Activated T-helper 2 cell treated with anti-CD3 and anti-CD28 coated beads, Interferon-gamma antibody, Interleukin-2, Interleukin-4, amounts not matched to agents 10 μg/mL and 5 μg/mL and 100 μg/mL, durations not matched to agents 14 hours and 24 hours and 36 hours (primary cell): Measurements from ENCODE around the gene CDC42EP1. TPM values are rescaled to one million over a fixed set of nuclear protein-coding genes. Genes with fewer than 3 reads are reported as not detected.
"Not testable (repeated sequence)": the region's sequence is repeated elsewhere in the genome, so short reads cannot be mapped to it uniquely, and the experiment has no call there.

Source experiments
- DNase-seq: peaks from one replicate; pipeline ENCODE4 v3.0.0; 2021; ENCODE audit warnings: low spot score
- H3K27ac Mint-ChIP-seq: one replicate; pipeline ENCODE4 v1.8.0; 2021; ENCODE audit warnings: mixed read lengths
- H3K27me3 Mint-ChIP-seq: one replicate; pipeline ENCODE4 v1.8.0; 2021; ENCODE audit warnings: low read depth, mixed read lengths
- H3K36me3 Mint-ChIP-seq: one replicate; pipeline ENCODE4 v1.8.0; 2021; ENCODE audit warnings: low read depth, mixed read lengths
- H3K4me1 Mint-ChIP-seq: one replicate; pipeline ENCODE4 v1.8.0; 2021; ENCODE audit warnings: low read depth, mixed read lengths
- H3K4me3 Mint-ChIP-seq: one replicate; pipeline ENCODE4 v1.8.0; 2021; ENCODE audit warnings: low read depth, mild to moderate bottlenecking, moderate library complexity, mixed read lengths
- H3K9me3 Mint-ChIP-seq: one replicate; pipeline ENCODE4 v1.8.0; 2021; ENCODE audit warnings: mixed read lengths
- intact Hi-C: fragments of 100-400 bp; cut with micrococcal nuclease; formaldehyde crosslinking; loops from one replicate; pipeline ENCODE4 v1.15.1; 2023
- total RNA-seq: library from RNA; stranded (reverse); gene quantifications from 2 replicates; pipeline ENCODE4 v1.2.3, GENCODE V29; 2022

Gene CDC42EP1
- total RNA-seq, 1 donor from 2014 or later = 1.1 TPM

DNA sequence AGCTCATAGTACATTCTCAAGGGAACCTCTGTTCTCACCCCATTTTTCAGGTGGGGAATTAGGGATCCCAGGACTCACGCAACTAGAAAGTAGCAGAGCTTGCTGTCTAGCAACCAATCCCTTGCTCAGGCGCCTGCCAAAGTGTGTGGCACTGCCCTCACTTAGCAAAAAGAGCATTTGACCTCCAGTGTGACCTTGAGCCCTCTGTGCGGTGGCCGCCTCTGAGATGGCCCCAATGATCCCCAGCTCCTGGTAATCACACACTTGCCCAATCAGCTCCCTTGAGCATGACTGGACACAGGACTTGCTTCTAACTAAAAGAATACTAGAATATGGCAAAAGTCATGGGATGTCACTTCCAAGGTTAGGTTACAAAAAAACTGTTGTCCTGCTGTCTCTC is 22.2 kb downstream of the CDC42EP1 start:
- intact Hi-C loops = no loop called here
- peaks cover 15% of the 10 kb centered on the region for H3K27me3 Mint-ChIP-seq
- DNase-seq = no peak
- no peaks in the 10 kb centered on the region for H3K9me3 Mint-ChIP-seq
- H3K27ac Mint-ChIP-seq = no peak overlapping the region
- peaks cover 6% of the 10 kb centered on the region for H3K4me1 Mint-ChIP-seq
- no peaks in the 10 kb centered on the region for H3K36me3 Mint-ChIP-seq
- no peak overlapping the region for H3K4me3 Mint-ChIP-seq

DNA sequence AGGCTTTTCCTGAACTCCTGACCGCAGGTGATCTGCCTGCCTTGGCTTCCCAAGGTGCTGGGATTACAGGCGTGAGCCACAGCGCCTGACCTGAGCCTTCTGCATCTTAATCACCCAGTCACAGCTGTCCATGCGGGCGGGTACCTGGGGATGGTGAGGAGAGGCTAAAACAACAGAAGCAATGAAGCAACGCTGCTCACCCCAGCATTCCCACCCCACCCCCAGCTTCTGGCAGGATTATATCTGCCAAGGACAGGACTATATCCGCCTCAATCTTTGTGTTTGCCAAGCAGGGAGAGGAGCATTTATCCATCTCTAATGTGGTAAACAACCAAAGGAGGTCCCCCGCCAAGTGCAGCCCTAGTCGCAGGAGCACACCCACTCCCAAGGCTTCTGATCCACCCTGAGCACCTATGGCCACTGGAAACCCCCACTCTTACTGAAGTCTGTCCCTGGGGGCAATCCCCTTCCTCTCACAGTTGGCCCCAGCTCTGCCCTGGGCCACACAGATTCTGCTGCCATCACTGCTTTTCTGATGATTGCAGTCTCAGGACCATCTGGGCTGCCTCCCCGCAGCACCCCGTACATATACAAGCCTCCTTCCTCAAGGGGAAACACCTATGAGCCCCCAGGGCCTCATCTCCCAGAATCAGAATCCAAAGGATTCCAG is 28.4 kb downstream of the CDC42EP1 start:
- H3K4me3 Mint-ChIP-seq = no peak overlapping the region
- no peaks in the 10 kb centered on the region for H3K9me3 Mint-ChIP-seq
- H3K36me3 Mint-ChIP-seq = no peaks in the 10 kb centered on the region
- no peak for DNase-seq
- H3K27me3 Mint-ChIP-seq = peaks cover 6% of the 10 kb centered on the region
- intact Hi-C loops = no loop called here
- no peak overlapping the region for H3K27ac Mint-ChIP-seq
- peaks cover 9% of the 10 kb centered on the region for H3K4me1 Mint-ChIP-seq

DNA sequence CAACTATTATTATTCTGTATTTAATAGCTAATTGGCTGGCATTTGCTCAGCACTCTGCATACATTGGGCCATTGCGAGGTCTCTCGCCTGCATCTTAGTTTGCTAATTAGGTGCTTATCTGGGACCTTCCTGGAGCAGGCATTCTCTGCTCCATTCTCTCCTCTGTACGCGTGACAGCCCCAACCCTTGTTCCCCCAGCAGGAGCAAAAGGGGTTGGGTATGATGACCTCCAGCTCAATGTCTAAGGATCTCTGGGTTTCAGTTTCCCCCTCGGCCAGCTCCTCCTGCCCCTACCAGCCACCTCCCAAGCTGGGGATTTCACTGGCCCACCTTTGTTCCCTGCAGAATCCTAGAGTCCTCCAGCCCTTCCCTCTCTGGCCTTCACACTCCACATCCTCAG is 29.4 kb downstream of the CDC42EP1 start:
- intact Hi-C loops = no loop called here
- Mint-ChIP-seq H3K4me3 (no peak overlapping the region), H3K27me3 (peaks cover 6% of the 10 kb centered on the region), H3K9me3 (no peaks in the 10 kb centered on the region), H3K27ac (no peak overlapping the region), H3K4me1 (peaks cover 9% of the 10 kb centered on the region), H3K36me3 (no peaks in the 10 kb centered on the region)
- no peak for DNase-seq

DNA sequence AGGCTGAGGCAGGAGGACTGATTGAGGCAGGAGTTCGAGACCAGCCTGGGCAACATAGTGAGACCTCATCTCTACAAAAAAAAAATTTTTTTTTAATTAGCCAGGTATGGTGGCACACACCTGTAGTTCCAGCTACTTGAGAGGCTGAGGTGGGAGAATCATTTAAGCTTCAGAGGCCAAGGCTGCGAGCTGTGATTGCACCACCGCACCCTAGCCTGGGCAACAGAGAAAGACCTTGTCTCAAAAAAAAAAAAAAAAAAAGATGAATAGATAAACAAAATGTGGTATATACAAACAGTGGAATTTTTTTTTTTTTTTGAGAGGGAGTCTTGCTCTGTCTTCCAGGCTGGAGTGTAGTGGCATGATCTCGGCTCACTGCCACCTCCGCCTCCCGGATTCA is 30.8 kb downstream of the CDC42EP1 start:
- H3K4me1 Mint-ChIP-seq, intact Hi-C loops, H3K36me3 Mint-ChIP-seq, DNase-seq, H3K4me3 Mint-ChIP-seq, H3K27me3 Mint-ChIP-seq, H3K9me3 Mint-ChIP-seq, H3K27ac Mint-ChIP-seq: not testable (repeated sequence)

DNA sequence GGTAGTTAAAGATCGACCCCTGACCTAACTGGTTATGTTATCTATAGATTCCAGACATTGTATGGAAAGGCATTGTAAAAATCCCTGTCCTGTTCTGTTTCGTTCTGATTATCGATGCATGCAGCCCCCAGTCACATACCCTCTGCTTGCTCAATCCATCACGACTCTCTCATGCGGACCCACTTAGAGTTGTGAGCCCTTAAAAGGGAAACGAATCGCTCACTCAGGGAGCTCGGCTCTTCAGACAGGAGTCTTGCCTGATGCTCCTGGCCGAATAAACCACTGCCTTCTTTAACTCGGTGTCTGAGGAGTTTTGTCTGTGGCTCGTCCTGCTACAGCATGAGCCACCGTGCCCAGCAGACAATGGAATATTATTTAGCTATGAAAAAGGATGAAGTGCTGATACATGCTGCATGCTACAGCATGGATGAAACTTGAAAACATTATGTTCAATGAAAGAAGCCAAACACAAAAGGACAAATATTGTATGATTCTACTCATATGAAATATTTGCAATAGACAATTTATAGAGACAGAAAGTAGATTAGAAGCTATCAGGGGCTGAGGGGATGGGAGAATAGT is 31.6 kb downstream of the CDC42EP1 start:
- Mint-ChIP-seq H3K27ac (peak overlapping the region; percentile 34), H3K27me3 (peaks cover 5% of the 10 kb centered on the region), H3K9me3 (no peaks in the 10 kb centered on the region), H3K4me1 (peaks cover 9% of the 10 kb centered on the region), H3K4me3 (peak overlapping the region; percentile 74), H3K36me3 (no peaks in the 10 kb centered on the region)
- no peak for DNase-seq
- intact Hi-C loops = loop anchor here (1.0 kb wide), 2 partner anchors 16 to 54 kb away; partner anchors contain the start of gene GGA1

DNA sequence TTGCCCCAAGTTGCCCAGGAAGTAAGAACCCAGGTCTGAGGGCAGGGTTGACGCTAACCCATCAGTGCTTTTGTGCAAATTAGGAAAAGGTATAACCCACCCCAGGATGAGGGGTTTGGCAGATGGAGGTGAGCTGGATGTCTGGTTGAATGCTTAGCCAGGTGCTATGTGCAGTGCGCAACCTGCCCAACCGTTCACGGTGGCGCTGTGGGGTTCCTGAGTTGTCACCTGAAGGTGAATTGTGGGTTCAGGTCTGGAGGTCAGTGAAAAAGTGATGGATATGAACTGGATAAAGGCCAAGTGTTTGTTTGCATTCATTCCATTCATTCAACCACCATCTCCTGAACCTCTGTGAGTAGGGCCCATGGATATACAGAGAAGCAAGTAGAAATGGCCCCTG is 34.0 kb downstream of the CDC42EP1 start:
- no peak for DNase-seq
- intact Hi-C loops = no loop called here
- H3K27ac Mint-ChIP-seq = no peak overlapping the region
- no peak overlapping the region for H3K4me3 Mint-ChIP-seq
- H3K27me3 Mint-ChIP-seq = peaks cover 4% of the 10 kb centered on the region
- H3K9me3 Mint-ChIP-seq = no peaks in the 10 kb centered on the region
- peaks cover 9% of the 10 kb centered on the region for H3K4me1 Mint-ChIP-seq
- H3K36me3 Mint-ChIP-seq = no peaks in the 10 kb centered on the region

DNA sequence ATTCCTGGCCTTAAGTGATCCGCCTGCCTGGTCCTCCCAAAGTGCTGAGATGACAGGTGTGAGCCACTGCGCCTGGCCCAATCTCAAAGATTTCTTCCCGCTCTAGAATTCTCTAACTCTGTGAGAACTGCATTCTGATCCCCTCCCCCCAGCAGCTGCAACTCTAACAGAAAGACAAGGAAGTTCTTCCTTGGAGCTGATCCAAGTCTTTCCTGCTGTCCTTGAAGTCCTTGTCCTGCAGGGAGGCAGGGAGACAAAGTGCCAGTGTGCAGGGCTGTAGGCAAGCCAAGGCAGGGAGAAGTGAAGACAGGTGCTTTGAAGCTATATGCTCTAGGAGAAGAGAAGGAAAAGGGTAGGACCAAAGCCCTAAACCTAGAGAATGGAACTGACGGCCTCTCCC is 38.9 kb downstream of the CDC42EP1 start:
- no peak for DNase-seq
- peaks cover 12% of the 10 kb centered on the region for H3K27me3 Mint-ChIP-seq
- no peaks in the 10 kb centered on the region for H3K9me3 Mint-ChIP-seq
- no peaks in the 10 kb centered on the region for H3K36me3 Mint-ChIP-seq
- H3K4me3 Mint-ChIP-seq = no peak overlapping the region
- no peak overlapping the region for H3K27ac Mint-ChIP-seq
- intact Hi-C loops = no loop called here
- peaks cover 6% of the 10 kb centered on the region for H3K4me1 Mint-ChIP-seq

DNA sequence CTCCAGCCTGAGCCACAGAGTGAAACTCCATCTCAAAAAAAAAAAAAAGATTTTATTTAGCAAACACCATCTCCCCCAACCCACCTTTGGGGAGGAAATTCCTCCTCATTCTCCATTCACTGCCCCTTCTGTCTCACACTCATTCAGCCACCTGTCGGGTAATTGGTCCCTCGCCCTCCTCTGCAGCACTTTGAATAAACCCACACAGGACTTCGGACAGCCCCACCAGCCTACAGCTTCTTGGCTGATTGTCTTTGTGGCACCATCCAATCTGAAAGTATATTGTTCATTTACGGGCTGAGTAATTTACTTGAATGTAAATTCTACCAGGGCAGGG is 40.9 kb downstream of the CDC42EP1 start:
- Mint-ChIP-seq H3K9me3 (no peaks in the 10 kb centered on the region), H3K27me3 (peaks cover 10% of the 10 kb centered on the region), H3K4me1 (peaks cover 21% of the 10 kb centered on the region), H3K27ac (no peak overlapping the region), H3K36me3 (no peaks in the 10 kb centered on the region), H3K4me3 (no peak overlapping the region)
- intact Hi-C loops = loop anchor here (10.0 kb wide), 1 partner anchor 366 kb away; no protein-coding TSS in a partner anchor
- no peak for DNase-seq

DNA sequence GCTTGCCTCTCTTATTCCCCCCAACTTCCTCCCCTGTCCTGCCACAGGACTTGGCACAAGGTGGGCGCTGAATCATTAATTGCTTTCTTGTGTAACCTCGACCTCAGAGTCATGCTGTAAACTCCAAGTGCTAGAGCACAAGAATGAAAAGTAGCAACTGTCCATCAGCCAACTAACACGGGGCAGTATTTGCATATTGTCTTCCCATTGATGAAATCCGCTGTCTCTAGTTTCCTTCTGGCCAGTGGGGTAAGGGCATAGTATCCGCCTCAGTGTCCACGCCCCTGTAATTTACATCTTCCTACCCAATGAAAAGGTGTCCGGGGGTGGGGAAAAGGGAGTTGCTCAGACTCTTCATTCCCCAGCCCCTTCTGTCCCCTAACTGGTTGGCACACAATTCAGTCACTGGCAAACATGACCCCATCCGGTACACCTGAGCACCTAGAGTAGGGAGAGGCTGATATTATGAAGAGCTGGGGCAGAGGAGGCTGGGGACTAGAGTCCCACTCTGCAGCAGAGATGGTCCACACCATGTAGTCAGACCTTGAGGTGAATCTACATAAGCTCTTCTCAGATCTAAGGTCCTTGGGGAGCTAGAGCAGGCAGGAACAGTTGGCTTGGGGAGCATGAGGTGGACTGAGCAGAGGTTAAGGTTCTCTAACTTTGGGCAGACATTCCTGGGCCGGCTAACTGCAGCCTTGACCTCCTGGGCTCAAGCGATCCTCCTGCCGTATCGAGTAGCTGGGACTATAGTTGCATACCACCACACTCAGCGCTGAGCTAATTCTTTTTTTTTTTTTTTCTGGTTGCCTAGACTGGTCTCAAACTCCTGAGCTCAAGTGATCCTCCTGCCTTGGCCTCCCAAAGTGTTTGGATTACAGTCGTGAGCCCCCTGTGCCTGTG is 41.5 kb downstream of the CDC42EP1 start:
- H3K27ac Mint-ChIP-seq = no peak overlapping the region
- H3K27me3 Mint-ChIP-seq = peaks cover 10% of the 10 kb centered on the region
- no peaks in the 10 kb centered on the region for H3K9me3 Mint-ChIP-seq
- peaks cover 21% of the 10 kb centered on the region for H3K4me1 Mint-ChIP-seq
- no peak overlapping the region for H3K4me3 Mint-ChIP-seq
- no peaks in the 10 kb centered on the region for H3K36me3 Mint-ChIP-seq
- intact Hi-C loops = loop anchor here (10.0 kb wide), 1 partner anchor 367 kb away; no protein-coding TSS in a partner anchor
- DNase-seq = no peak

DNA sequence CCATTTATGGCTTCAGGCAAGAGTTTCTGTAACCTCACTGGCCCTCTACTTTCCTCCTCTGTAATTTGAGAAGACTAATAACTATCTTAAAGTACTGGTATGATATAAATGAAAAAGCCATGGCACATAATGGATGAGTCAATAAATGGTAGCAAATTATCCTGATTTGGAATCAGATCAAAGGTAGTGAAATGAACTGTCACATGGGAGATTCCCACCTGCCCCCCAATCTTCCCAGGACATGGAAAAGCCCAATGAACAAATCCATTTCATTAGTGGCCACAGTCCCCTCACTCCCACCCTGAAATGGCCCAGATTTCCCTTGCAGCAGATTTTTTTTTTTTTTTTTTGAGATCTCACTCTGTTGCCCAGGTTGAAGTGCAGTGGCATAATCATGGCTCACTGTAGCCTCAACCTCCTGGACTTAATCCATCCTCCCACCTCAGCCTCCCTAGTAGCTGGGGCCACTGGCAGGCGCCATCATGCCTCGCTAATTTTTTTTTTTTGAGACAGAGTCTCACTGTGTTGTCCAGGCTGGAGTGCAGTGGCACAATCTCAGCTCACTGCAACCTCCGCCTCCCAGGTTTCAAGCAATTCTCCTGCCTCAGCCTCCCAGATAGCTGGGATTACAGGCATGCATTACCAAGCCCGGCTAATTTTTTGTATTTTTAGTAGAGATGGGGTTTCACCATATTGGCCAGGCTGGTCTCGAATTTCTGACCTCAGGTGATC is 42.4 kb downstream of the CDC42EP1 start:
- not testable (repeated sequence) for H3K9me3 Mint-ChIP-seq, H3K4me3 Mint-ChIP-seq, H3K36me3 Mint-ChIP-seq, H3K27ac Mint-ChIP-seq, DNase-seq, H3K27me3 Mint-ChIP-seq
- H3K4me1 Mint-ChIP-seq = peaks cover 30% of the 10 kb centered on the region
- intact Hi-C loops = loop anchor here (10.0 kb wide), 1 partner anchor 368 kb away; no protein-coding TSS in a partner anchor

DNA sequence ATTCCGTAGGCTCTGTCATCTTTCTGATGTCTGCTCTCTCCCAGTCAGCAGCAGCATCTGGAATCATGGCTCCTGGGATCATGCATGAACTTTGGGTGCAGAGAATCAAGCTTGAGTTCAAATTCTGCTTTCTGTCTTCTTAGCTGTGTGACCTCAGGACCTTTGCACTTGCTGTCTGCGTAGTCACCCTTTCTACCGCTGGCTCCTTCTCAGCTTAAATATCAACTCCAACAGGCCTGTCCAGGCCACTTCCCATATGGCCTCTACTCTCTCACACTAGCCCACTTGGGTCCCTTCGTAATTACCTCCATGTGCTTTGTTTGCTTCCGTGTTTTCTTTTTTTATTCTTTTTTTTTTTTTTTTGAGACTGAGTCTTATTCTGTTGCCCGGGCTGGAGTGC is 43.8 kb downstream of the CDC42EP1 start:
- H3K9me3 Mint-ChIP-seq = no peaks in the 10 kb centered on the region
- peaks cover 10% of the 10 kb centered on the region for H3K27me3 Mint-ChIP-seq
- no peak for DNase-seq
- no peaks in the 10 kb centered on the region for H3K36me3 Mint-ChIP-seq
- no peak overlapping the region for H3K4me3 Mint-ChIP-seq
- intact Hi-C loops = loop anchor here (10.0 kb wide), 1 partner anchor 369 kb away; no protein-coding TSS in a partner anchor
- no peak overlapping the region for H3K27ac Mint-ChIP-seq
- H3K4me1 Mint-ChIP-seq = peaks cover 35% of the 10 kb centered on the region

DNA sequence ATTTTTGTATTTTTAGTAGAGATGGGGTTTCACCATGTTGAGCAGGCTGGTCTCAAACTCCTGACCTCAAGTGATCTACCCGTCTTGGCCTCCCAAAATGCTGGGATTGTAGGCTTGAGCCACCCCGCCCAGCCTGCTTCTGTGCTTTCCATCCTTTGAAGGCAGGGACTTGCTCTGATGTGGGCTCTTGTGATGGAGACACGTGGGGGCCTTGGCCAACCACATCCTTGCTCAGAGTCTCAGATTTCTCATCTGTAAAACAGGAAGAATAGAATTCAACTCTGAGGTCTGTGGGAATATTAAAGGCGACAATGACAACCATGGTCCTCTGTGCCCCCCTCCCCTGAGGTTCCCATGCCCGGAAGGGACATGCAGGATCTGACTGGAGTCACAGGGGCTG is 44.6 kb downstream of the CDC42EP1 start:
- H3K4me3 Mint-ChIP-seq = no peak overlapping the region
- peaks cover 8% of the 10 kb centered on the region for H3K27me3 Mint-ChIP-seq
- intact Hi-C loops = loop anchor here (5.0 to 10.0 kb wide), 3 partner anchors 202 to 370 kb away; partner anchors contain the start of genes ANKRD54 and GCAT
- DNase-seq = peak; percentile 55
- peak overlapping the region; percentile 38 for H3K27ac Mint-ChIP-seq
- H3K4me1 Mint-ChIP-seq = peaks cover 36% of the 10 kb centered on the region
- no peaks in the 10 kb centered on the region for H3K36me3 Mint-ChIP-seq
- no peaks in the 10 kb centered on the region for H3K9me3 Mint-ChIP-seq
